SK-N-SH treated with all-trans-retinoic acid at 6 μM for 48 hours (cell line): Measurements from ENCODE around the gene GNAS.
"Not testable (repeated sequence)": the region's sequence is repeated elsewhere in the genome, so short reads cannot be mapped to it uniquely, and the experiment has no call there.

ENCODE experiments used
- ATAC-seq: fragments of 200-7000 bp; cut with Tn5 transposase; 3 replicates; pipeline ENCODE4 v1.9.1; 2020; ENCODE audit warnings: mild to moderate bottlenecking, moderate library complexity
- ARNTL ChIP-seq: fragments of 450-650 bp; formaldehyde crosslinking; IDR thresholded peaks from 2 replicates; pipeline ENCODE4 v1.5.0; 2020; ENCODE audit warnings: low read depth, mild to moderate bottlenecking, moderate library complexity, borderline replicate concordance
- CSDC2 ChIP-seq: fragments of 250-450 bp; sonication (Bioruptor Pico); IDR thresholded peaks from 2 replicates; pipeline ENCODE4 v1.5.0; 2020; ENCODE audit warnings: mild to moderate bottlenecking, moderate library complexity
- ESRRG ChIP-seq: fragments of 250-450 bp; sonication (Bioruptor Pico); IDR thresholded peaks from 2 replicates; pipeline ENCODE4 v1.6.1; 2021; ENCODE audit warnings: mild to moderate bottlenecking
- GLIS3 ChIP-seq: fragments of 250-450 bp; sonication (Bioruptor Pico); IDR thresholded peaks from 2 replicates; pipeline ENCODE4 v1.5.0; 2020; ENCODE audit warnings: mild to moderate bottlenecking, moderate library complexity
- ISL1 ChIP-seq: fragments of 250-450 bp; sonication (Bioruptor Pico); IDR thresholded peaks from 2 replicates; pipeline ENCODE4 v2.1.2; 2022; ENCODE audit warnings: mild to moderate bottlenecking, moderate library complexity
- OSR1 ChIP-seq: fragments of 250-450 bp; sonication (Bioruptor Pico); IDR thresholded peaks from 2 replicates; pipeline ENCODE4 v1.8.0; 2022; ENCODE audit warnings: moderate library complexity, mild to moderate bottlenecking, inconsistent platforms
- PPARA ChIP-seq: fragments of 250-450 bp; sonication (Bioruptor Pico); IDR thresholded peaks from 2 replicates; pipeline ENCODE4 v1.5.0; 2020; ENCODE audit warnings: mild to moderate bottlenecking, borderline replicate concordance
- RARB ChIP-seq: fragments of 250-450 bp; sonication (Bioruptor Pico); IDR thresholded peaks from 2 replicates; pipeline ENCODE4 v1.8.0; 2021; ENCODE audit warnings: mild to moderate bottlenecking, moderate library complexity
- SNAI2 ChIP-seq: fragments of 250-450 bp; sonication (Bioruptor Pico); IDR thresholded peaks from 2 replicates; pipeline ENCODE4 v1.5.0; 2020; ENCODE audit warnings: mild to moderate bottlenecking, moderate library complexity
- TCF4 ChIP-seq: fragments of 250-450 bp; sonication (Bioruptor Pico); IDR thresholded peaks from 2 replicates; pipeline ENCODE4 v1.8.0; 2021; ENCODE audit warnings: mild to moderate bottlenecking, moderate library complexity, borderline replicate concordance
- ZC3H10 ChIP-seq: fragments of 250-450 bp; sonication (Bioruptor Pico); IDR thresholded peaks from 2 replicates; pipeline ENCODE4 v1.5.1; 2021; ENCODE audit warnings: mild to moderate bottlenecking, moderate library complexity
- ZFP3 ChIP-seq: fragments of 250-450 bp; sonication (Bioruptor Pico); IDR thresholded peaks from 2 replicates; pipeline ENCODE4 v1.5.0; 2020; ENCODE audit warnings: mild to moderate bottlenecking, moderate library complexity
- ZFP30 ChIP-seq: fragments of 450-650 bp; formaldehyde crosslinking; IDR thresholded peaks from 2 replicates; pipeline ENCODE4 v1.5.0; 2022; ENCODE audit warnings: mild to moderate bottlenecking, moderate library complexity
- ZNF565 ChIP-seq: fragments of 450-650 bp; formaldehyde crosslinking; conservative IDR thresholded peaks from 2 replicates; pipeline ENCODE4 v1.5.0; 2020; ENCODE audit warnings: low read depth, mild to moderate bottlenecking, moderate library complexity
- ZNF70 ChIP-seq: fragments of 450-650 bp; formaldehyde crosslinking; IDR thresholded peaks from 2 replicates; pipeline ENCODE4 v1.5.0; 2020; ENCODE audit warnings: mild to moderate bottlenecking, moderate library complexity
- ZNF8 ChIP-seq: fragments of 450-650 bp; formaldehyde crosslinking; IDR thresholded peaks from 2 replicates; pipeline ENCODE4 v1.5.0; 2020; ENCODE audit warnings: mild to moderate bottlenecking, moderate library complexity
- TF ChIP-seq, protein P1 (sequence below): fragments of 250-450 bp; sonication (Bioruptor Pico); IDR thresholded peaks from 2 replicates; pipeline ENCODE4 v1.8.0; 2021; ENCODE audit warnings: low read depth, mild to moderate bottlenecking, moderate library complexity, borderline replicate concordance
- TF ChIP-seq, protein P2 (sequence below): fragments of 250-450 bp; sonication (Bioruptor Pico); IDR thresholded peaks from 2 replicates; pipeline ENCODE4 v1.5.1; 2020; ENCODE audit warnings: low read depth, mild to moderate bottlenecking, moderate library complexity
- TF ChIP-seq, protein P3 (sequence below): fragments of 250-450 bp; sonication (Bioruptor Pico); IDR thresholded peaks from 2 replicates; pipeline ENCODE4 v1.5.1; 2021; ENCODE audit warnings: mild to moderate bottlenecking, moderate library complexity
- TF ChIP-seq, protein P4 (sequence below): fragments of 250-450 bp; sonication (Bioruptor Pico); IDR thresholded peaks from 2 replicates; pipeline ENCODE4 v1.5.0; 2020; ENCODE audit warnings: mild to moderate bottlenecking, moderate library complexity

The GNAS gene

DNA sequence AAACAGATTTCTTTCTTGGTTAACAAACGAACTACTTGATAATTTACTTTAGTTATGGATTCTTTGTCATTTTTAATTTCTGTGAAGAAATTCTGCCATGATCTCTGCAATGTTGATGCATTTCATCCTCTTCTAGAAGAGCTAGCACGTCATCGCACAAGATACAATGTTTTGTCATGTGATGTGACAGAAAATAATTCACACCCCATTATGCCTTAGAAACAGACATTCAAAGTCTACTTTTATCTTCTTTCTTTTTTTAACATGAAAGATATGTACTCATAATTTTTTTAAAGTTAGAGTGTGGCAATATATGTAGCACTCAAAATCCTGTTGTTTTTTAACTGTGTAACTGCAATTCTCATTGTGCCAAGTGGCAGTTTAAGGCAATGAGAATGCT lies 89.0 kb downstream of the GNAS start:
- TF ChIP-seq CSDC2: no peak
- no peak for TF ChIP-seq ZFP3
- no peak for TF ChIP-seq SNAI2 (CRISPR knock-in tag)
- no peak for TF ChIP-seq ARNTL (CRISPR knock-in tag)
- TF ChIP-seq ESRRG (CRISPR knock-in tag): no peak
- no peak for TF ChIP-seq ZFP30 (CRISPR knock-in tag)
- TF ChIP-seq, protein P1, sequence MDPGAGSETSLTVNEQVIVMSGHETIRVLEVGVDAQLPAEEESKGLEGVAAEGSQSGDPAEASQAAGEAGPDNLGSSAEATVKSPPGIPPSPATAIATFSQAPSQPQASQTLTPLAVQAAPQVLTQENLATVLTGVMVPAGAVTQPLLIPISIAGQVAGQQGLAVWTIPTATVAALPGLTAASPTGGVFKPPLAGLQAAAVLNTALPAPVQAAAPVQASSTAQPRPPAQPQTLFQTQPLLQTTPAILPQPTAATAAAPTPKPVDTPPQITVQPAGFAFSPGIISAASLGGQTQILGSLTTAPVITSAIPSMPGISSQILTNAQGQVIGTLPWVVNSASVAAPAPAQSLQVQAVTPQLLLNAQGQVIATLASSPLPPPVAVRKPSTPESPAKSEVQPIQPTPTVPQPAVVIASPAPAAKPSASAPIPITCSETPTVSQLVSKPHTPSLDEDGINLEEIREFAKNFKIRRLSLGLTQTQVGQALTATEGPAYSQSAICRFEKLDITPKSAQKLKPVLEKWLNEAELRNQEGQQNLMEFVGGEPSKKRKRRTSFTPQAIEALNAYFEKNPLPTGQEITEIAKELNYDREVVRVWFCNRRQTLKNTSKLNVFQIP (CRISPR knock-in tag): no peak
- ATAC-seq: no peak

DNA sequence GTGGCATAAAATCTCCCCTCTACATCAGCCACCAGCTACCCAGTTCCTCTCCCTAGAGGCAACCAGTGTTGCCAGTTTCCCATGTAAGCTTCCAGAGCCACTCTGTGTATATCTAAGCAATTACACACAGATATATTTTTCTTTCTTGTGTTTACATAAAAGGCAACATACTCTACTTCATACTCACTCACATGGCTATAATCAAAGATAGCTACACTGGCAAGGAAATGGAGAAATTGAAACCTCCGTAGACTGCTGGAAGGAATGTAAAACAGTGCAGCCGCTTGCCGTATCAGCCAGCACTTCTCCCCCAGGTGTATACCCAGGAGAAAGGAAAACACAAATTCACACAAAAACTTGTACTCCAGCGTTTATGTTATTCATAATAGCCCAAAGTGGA lies 90.0 kb downstream of the GNAS start:
- no peak for TF ChIP-seq ZNF565 (CRISPR knock-in tag)
- TF ChIP-seq ZNF70 (CRISPR knock-in tag): no peak
- no peak for TF ChIP-seq ZFP30 (CRISPR knock-in tag)
- TF ChIP-seq ARNTL (CRISPR knock-in tag): no peak
- no peak for TF ChIP-seq ZFP3
- TF ChIP-seq TCF4 (CRISPR knock-in tag): no peak
- no peak for TF ChIP-seq OSR1 (CRISPR knock-in tag)
- TF ChIP-seq RARB (CRISPR knock-in tag): no peak
- no peak for TF ChIP-seq ESRRG (CRISPR knock-in tag)
- TF ChIP-seq ZC3H10 (CRISPR knock-in tag): no peak
- TF ChIP-seq, protein P2, sequence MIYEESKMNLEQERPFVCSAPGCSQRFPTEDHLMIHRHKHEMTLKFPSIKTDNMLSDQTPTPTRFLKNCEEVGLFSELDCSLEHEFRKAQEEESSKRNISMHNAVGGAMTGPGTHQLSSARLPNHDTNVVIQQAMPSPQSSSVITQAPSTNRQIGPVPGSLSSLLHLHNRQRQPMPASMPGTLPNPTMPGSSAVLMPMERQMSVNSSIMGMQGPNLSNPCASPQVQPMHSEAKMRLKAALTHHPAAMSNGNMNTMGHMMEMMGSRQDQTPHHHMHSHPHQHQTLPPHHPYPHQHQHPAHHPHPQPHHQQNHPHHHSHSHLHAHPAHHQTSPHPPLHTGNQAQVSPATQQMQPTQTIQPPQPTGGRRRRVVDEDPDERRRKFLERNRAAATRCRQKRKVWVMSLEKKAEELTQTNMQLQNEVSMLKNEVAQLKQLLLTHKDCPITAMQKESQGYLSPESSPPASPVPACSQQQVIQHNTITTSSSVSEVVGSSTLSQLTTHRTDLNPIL (CRISPR knock-in tag): no peak
- TF ChIP-seq, protein P3, sequence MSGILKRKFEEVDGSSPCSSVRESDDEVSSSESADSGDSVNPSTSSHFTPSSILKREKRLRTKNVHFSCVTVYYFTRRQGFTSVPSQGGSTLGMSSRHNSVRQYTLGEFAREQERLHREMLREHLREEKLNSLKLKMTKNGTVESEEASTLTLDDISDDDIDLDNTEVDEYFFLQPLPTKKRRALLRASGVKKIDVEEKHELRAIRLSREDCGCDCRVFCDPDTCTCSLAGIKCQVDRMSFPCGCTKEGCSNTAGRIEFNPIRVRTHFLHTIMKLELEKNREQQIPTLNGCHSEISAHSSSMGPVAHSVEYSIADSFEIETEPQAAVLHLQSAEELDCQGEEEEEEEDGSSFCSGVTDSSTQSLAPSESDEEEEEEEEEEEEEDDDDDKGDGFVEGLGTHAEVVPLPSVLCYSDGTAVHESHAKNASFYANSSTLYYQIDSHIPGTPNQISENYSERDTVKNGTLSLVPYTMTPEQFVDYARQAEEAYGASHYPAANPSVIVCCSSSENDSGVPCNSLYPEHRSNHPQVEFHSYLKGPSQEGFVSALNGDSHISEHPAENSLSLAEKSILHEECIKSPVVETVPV: no peak
- no peak for TF ChIP-seq GLIS3 (CRISPR knock-in tag)
- no peak for TF ChIP-seq ISL1
- TF ChIP-seq PPARA: no peak
- TF ChIP-seq, protein P4, sequence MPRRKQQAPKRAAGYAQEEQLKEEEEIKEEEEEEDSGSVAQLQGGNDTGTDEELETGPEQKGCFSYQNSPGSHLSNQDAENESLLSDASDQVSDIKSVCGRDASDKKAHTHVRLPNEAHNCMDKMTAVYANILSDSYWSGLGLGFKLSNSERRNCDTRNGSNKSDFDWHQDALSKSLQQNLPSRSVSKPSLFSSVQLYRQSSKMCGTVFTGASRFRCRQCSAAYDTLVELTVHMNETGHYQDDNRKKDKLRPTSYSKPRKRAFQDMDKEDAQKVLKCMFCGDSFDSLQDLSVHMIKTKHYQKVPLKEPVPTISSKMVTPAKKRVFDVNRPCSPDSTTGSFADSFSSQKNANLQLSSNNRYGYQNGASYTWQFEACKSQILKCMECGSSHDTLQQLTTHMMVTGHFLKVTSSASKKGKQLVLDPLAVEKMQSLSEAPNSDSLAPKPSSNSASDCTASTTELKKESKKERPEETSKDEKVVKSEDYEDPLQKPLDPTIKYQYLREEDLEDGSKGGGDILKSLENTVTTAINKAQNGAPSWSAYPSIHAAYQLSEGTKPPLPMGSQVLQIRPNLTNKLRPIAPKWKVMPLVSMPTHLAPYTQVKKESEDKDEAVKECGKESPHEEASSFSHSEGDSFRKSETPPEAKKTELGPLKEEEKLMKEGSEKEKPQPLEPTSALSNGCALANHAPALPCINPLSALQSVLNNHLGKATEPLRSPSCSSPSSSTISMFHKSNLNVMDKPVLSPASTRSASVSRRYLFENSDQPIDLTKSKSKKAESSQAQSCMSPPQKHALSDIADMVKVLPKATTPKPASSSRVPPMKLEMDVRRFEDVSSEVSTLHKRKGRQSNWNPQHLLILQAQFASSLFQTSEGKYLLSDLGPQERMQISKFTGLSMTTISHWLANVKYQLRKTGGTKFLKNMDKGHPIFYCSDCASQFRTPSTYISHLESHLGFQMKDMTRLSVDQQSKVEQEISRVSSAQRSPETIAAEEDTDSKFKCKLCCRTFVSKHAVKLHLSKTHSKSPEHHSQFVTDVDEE (CRISPR knock-in tag): no peak
- TF ChIP-seq ZNF8 (CRISPR knock-in tag): no peak
- TF ChIP-seq SNAI2 (CRISPR knock-in tag): no peak
- TF ChIP-seq, all 23 proteins: peak for 0
- no peak for ATAC-seq

DNA sequence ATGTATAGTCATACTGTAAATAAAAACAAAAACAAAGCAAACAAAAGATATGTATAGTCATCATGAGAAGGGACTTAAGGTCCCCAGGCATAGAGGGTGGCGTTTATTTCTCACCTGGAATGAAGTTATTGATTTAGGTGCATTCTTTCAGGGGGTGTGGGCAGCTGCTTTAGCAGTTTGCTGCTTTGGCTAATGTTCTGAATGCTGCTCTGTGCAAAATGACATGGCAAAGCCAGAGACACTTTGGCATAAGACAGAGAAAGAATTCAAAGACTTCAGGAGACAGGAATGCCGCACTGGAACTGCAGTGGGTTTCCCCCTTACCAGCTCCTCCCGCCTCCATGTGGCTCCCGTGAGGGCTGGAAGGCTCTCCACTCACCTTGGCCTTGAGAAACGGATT lies 92.1 kb downstream of the GNAS start:
- ATAC-seq: no peak
- TF ChIP-seq ESRRG (CRISPR knock-in tag) (no peak), CSDC2 (no peak), ARNTL (CRISPR knock-in tag) (no peak), PPARA (no peak), ZC3H10 (CRISPR knock-in tag) (no peak), ZFP30 (CRISPR knock-in tag) (no peak), ZNF8 (CRISPR knock-in tag) (no peak), RARB (CRISPR knock-in tag) (no peak)
- TF ChIP-seq, all 23 proteins: peak for 0

DNA sequence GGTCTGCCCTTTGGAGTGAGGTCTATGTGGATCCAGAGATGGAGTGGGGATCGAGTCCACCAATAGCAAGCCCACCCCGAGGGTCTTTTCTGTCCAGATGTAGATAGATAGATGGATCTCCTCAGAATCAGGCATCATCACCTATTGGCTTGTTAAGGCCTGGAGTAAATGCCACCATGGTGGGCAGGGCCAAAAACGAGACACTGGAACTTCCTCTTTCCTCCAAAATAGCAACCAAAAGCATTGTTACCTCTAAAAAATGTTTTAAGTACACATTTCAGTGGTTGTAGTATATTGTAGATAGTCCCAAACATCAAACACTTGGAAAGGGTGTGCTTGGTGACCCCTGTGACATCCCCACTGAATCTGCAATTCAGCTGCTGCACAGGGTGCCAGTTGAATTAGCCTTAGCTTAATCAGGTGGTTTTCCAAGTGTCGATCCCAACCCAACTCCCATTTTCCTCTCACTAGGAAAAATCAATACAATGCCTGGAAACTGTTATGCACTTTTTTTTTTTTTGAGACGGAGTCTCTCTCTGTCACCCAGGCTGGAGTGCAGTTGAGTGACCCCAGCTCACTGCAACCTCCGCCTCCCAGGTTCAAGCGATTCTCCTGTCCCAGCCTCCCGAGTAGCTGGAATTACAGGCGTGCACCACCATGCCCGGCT lies 93.6 kb downstream of the GNAS start:
- TF ChIP-seq TCF4 (CRISPR knock-in tag) (no peak), ZFP3 (no peak), ZNF70 (CRISPR knock-in tag) (no peak), RARB (CRISPR knock-in tag) (no peak), OSR1 (CRISPR knock-in tag) (no peak), SNAI2 (CRISPR knock-in tag) (no peak), ZNF8 (CRISPR knock-in tag) (no peak)
- no peak for ATAC-seq

DNA sequence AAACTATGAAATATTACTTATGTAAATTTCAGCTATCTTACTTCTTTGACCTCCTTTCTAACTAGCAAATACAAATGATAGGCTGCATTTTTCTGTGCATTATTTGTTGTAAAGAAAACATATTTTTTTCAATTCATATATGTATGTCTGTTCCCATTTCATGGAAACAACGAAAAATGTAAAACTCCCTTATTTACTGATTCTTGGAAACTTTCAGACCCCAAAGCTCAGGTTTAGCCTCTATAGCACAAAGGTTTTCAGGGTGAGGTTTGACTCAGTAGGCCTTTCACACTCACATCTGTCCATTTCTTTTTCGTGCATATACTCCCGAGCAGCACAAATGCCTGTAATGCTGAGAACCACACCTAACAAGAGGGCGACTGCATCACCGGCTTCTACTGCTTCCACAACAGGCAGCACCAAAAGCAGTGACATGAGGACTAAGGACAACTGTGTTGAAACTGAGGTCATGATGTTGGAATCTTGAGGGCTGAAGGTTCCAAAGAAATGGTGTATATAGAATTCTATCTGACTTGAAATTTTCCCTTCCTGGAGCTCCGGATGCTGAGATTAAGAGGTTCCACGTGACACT lies 95.4 kb downstream of the GNAS start:
- not testable (repeated sequence) for ATAC-seq
